Stimulated activated CD4-positive, alpha-beta T cell treated with anti-CD3 and anti-CD28 coated beads, Interleukin-2, amount 100 ng/mL, for 48 hours (primary cell): ENCODE data around the gene PAPLN.
"Not testable (repeated sequence)": the region's sequence is repeated elsewhere in the genome, so short reads cannot be mapped to it uniquely, and the experiment has no call there.

Experiments used
- DNase-seq, 2 donors: peaks; one replicate each; pipeline ENCODE4 v3.0.0-alpha.2; 2020

Gene PAPLN

DNA sequence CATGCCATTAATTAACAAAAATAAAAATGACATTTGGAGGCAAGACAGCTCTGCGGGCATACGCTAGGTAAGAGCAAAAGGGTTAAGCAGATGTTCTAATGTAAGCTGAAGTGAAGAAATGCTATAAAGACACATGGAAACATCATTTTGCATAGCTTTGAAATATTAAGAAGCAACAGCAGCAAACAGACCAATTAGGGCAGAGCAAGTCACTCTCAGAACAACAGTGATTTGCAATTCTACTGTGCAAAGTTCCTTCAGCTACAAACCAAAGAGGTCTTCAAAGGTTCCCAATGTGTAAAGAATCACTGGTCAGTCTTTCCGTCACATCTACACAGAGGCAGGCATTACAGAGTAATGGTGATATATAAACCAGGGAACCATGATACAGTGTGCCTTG is 68.2 kb downstream of the PAPLN start:
- no peak for DNase-seq

DNA sequence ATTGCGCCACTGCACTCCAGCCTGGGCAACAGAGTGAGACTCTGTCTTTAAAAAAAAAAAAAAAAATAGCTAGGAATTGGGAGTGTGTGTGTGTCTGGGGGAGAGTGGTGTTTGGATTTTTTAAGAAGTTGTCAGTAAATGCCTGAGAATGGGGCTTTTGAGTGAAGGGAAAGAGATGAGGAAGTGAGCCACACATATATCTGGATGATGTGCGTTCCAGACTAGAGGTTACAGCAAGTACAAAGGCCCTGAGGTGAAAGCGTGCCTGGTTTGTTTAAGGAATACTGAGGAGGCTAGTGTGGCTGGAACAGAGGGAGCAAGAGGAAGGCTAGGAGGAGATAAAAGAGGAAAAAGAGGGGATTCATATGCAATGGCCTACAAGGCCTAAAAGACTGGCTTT is 70.0 kb downstream of the PAPLN start:
- no peak for DNase-seq

DNA sequence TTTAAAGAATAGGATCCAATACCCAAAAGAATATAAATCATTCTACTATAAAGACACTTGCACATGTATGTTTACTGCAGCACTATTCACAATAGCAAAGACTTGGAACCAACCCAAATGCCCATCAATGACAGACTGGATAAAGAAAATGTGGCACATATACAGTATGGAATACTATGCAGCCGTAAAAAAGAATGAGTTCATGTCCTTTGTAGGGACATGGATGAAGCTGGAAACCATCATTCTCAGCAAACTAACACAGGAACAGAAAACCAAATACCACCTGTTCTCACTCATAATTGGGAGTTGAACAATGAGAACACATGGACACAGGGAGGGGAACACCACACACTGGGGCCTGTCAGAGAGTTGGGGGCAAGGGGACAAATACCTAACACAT is 71.9 kb downstream of the PAPLN start:
- DNase-seq: not testable (repeated sequence)

DNA sequence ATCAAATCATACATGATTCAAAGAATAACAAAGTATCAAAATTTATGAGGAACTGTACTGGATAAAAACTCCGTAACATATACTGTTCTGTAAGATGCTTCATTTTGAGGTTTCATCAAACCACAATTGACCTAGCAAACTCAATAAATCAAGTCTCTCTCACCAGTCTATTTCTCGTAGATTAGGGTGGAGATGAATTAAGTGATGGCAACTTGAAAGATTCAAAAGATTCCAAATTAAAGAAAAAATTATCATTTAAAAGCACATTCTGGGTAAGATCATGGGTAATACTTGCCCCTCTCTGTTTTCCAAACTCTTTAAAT is 74.4 kb downstream of the PAPLN start:
- DNase-seq: no peak

DNA sequence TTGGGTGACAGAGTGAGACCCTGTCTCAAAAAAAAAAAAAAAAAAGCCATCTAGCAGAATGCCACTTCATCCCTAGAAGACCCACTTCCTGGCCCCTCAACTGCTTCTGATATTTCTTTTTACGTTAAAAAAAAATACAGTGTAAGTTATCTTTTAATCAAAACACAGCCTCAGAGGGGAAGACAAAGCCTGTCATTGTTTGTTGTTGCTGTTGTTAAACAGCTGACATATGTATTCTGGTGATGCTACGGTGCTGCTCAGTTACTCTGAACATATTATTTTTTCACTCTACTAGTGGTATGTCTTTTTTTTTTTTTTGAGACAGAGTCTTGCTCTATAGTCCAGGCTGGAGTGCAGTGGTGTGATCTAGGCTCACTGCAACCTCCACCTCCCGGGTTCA is 75.4 kb downstream of the PAPLN start:
- no peak for DNase-seq

DNA sequence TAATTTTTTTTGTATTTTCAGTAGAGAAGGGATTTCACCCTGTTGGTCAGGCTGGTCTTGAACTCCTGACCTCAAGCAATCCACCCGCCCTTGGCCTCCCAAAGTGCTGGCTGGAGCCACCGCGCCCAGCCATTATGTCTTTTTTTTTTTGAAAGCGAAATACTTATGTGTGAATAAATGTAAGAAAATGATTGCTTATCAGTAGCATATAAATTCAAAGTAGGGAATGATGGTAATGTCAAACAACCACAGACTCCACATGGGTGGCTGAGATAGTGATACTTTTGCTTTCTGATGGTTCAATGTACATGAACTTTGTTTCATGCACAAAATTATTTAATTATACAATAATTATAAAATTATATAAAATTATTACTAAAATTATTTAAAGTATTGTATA is 75.8 kb downstream of the PAPLN start:
- DNase-seq: no peak

DNA sequence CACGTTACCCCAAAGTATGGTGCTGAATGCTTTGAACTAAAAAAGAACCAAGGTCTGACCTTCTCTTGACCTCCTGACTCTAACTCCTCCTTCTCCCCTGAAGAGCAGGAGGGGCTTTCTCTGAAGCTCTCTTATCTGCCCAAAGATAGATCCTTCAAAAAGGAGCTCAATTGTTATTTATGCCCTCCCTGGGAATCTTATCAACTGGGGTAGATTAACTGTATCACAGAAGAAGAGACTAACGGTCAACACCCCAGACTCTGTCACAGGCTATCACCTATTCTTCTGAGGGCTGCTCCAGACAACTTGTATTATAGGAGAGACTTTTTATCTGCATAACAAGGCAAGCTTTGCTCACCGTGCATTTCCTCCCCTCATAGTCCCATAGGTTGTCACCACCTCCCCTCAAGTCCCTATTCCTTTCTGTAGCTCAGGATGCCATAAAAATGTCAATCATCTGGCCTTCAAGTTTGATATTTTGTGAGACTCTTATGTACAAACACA is 86.6 kb downstream of the PAPLN start:
- no peak for DNase-seq
